CD4-positive, alpha-beta T cell treated with Interleukin-21 for 1 hour (primary cell): ENCODE results near the gene RAB44.

ENCODE experiments used
- DNase-seq: peaks from one replicate; pipeline ENCODE4 v3.0.0-alpha.2; 2020

The RAB44 gene

DNA sequence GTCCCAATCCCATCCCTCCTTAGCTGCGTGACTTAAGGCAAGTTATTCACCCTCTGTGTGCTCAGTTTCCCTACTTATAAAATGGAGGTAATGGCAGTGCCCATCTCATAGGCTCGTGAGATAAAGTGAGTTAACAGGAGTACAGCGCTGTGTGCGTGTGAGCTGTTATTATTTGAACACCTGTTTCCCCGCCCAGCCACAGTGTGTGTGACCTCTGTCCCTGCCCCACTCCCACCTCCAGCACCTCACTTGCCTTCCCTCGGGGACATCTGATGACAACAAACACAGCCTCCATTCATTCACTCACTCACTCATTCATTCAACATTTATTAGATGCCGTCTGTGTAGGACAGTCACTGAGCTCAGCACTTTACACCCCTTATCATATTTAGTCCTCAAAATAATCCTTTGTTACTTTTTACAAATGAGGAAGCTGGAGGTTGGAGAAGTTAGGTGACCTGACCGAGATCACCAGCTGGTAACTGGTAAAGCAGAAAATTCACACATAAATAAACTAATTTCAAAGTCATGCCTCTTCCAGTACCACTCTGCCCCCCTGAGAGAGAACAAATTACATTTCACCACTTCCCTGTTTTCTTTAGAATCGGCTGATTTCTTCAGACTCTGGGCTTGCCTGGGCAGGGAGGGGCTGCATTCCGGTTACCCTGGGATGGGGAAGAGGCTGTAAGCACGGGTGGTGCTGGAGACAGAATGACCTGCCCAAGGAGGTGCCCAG lies 83.0 kb downstream of the RAB44 start:
- no peak for DNase-seq

DNA sequence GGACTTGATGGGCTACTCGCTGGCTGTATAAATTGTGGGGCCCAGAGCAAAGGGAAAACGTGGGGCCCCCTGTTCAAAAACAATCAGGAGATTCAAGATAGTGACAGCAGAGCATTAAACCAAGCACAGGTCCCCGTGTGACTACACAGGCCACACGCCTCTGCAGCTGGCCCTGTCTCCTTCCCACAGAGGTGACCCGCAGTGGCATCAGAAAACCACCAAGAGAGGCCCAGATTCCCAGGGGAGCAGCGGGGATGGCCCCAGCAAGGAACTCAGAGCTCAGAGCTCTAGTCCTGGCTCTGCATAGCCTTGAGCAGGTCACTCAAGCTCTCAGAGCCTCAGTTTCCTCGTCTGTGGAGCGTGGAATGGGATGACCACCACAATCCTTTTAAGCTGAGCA lies 84.0 kb downstream of the RAB44 start:
- DNase-seq: no peak
